Left hindlimb (tissue), 1 donor: Measurements from ENCODE around the gene MROH7.

ENCODE experiments used
- DNase-seq: peaks from one replicate; pipeline ENCODE4 v3.0.0-alpha.2; 2018

Gene MROH7

GRCh38 chr1:54701066-54701465 lies 59.5 kb downstream of the MROH7 start:
- no peak for DNase-seq

- DNase-seq = no peak
These were observed 60.4 kb downstream of the MROH7 start for GRCh38 chr1:54701996-54702395.

GRCh38 chr1:54703471-54703870 lies 61.9 kb downstream of the MROH7 start:
- no peak for DNase-seq

- no peak for DNase-seq
These were observed 63.6 kb downstream of the MROH7 start for GRCh38 chr1:54705153-54705552.

- DNase-seq = no peak
These were observed 64.8 kb downstream of the MROH7 start for GRCh38 chr1:54706419-54706818.

GRCh38 chr1:54708385-54708784 lies 66.8 kb downstream of the MROH7 start:
- no peak for DNase-seq

- no peak for DNase-seq
These were observed 68.1 kb downstream of the MROH7 start for GRCh38 chr1:54709547-54710292.

- no peak for DNase-seq
These were observed 68.8 kb downstream of the MROH7 start for GRCh38 chr1:54710434-54710833.

- DNase-seq = no peak
These were observed 69.3 kb downstream of the MROH7 start for GRCh38 chr1:54710841-54711240.

- DNase-seq = no peak
These were observed 70.0 kb downstream of the MROH7 start for GRCh38 chr1:54711536-54711935.

GRCh38 chr1:54714881-54715492 lies 73.4 kb downstream of the MROH7 start:
- no peak for DNase-seq

GRCh38 chr1:54715493-54716298 lies 74.1 kb downstream of the MROH7 start, which contains the start of gene TTC4:
Gene TTC4 (plus strand): TSS chr1:54715861. CDS start chr1:54715909, 48 bp downstream.
- peak; percentile 87 for DNase-seq

- no peak for DNase-seq
These were observed 74.9 kb downstream of the MROH7 start for GRCh38 chr1:54716299-54717047.

GRCh38 chr1:54721719-54722118 lies 80.1 kb downstream of the MROH7 start:
- DNase-seq = no peak

GRCh38 chr1:54723985-54724384 lies 82.4 kb downstream of the MROH7 start:
- no peak for DNase-seq

GRCh38 chr1:54724771-54725170 lies 83.2 kb downstream of the MROH7 start:
- no peak for DNase-seq

GRCh38 chr1:54728027-54728426 lies 86.4 kb downstream of the MROH7 start:
- DNase-seq = no peak

GRCh38 chr1:54736685-54737084 lies 95.1 kb downstream of the MROH7 start:
- no peak for DNase-seq

- DNase-seq = no peak
These were observed 96.7 kb downstream of the MROH7 start for GRCh38 chr1:54738244-54738643.

- DNase-seq = no peak
These were observed 99.9 kb downstream of the MROH7 start for GRCh38 chr1:54741531-54741930.

- DNase-seq = no peak
These were observed 100.7 kb downstream of the MROH7 start for GRCh38 chr1:54742282-54742681.

- DNase-seq = no peak
These were observed 102.0 kb downstream of the MROH7 start for GRCh38 chr1:54743416-54744226.
